Activated CD4-positive, alpha-beta T cell treated with anti-CD3 and anti-CD28 coated beads, Interleukin-2, amount 50 U/mL, for 48 hours (primary cell): ENCODE results near the gene SURF4.
"Not testable (repeated sequence)": the region's sequence is repeated elsewhere in the genome, so short reads cannot be mapped to it uniquely, and the experiment has no call there.

Experiments used
- DNase-seq, 2 experiments: peaks; one replicate each; pipeline ENCODE4 v3.0.0-alpha.2; 2020

The SURF4 gene

DNA sequence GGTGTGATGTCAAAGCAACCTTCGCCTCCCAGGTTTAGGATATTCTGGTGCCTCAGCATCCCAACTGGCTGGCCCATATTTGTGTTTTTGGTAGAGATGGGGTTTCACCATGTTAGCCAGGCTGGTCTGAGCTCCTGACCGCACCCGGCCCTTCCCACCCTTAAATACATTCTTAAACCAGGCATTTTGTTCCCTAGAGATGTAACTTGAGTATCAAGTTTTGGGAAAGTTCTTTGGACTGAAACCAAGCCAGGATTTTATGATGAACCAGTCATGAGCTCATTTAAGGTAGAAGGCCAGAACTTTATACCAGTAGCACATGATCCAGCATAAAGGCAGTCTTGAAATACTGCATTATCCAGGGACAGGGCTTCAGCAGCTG, 24.3 kb downstream of the SURF4 start:
- no peak for DNase-seq

GRCh38 chr9:133349965-133350616, 25.8 kb downstream of the SURF4 start:
- peak in 1 of 2 experiments; percentile 40 for DNase-seq

- no peak for DNase-seq
Measured at GRCh38 chr9:133348718-133349573, 26.9 kb downstream of the SURF4 start.

GRCh38 chr9:133347985-133348717, 27.7 kb downstream of the SURF4 start, which contains the start of the genes MED22 and RPL7A:
TSS of gene MED22 (minus strand) at chr9:133348131. CDS start at chr9:133346662, 1,469 bp downstream.
TSS of gene RPL7A (plus strand) at chr9:133348218. CDS start at chr9:133348244, 26 bp downstream.
- peak; percentile 92 to 95 for DNase-seq

DNA sequence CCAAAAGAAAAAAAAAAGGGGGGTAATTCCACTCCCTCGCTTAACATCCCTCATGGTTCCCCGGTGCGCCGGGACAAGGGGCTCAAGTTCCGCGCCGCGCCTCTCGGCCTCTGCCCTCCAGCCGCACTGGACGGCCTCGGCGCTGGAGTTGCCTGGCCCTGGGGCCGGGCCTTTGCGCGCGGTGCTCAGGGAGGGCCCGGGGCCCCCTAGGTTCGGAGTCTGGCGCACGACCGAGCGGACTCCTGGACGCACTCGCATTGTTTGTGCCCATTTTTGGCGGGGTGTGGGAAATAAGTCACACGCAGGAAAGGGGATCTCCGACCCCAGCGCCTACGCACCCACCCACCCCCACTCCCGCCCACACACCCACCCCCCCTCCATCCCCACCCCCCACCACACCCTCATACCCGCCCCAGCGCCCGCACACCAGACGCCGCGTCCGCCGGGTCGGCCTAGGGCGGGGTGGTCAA, 28.3 kb downstream of the SURF4 start:
- peak in 1 of 2 experiments; percentile 51 for DNase-seq

GRCh38 chr9:133346021-133346785, 29.7 kb downstream of the SURF4 start:
- no peak for DNase-seq

GRCh38 chr9:133345596-133345995, 30.3 kb downstream of the SURF4 start:
- DNase-seq: no peak

- no peak for DNase-seq
Measured at GRCh38 chr9:133344979-133345378, 30.9 kb downstream of the SURF4 start.

DNA sequence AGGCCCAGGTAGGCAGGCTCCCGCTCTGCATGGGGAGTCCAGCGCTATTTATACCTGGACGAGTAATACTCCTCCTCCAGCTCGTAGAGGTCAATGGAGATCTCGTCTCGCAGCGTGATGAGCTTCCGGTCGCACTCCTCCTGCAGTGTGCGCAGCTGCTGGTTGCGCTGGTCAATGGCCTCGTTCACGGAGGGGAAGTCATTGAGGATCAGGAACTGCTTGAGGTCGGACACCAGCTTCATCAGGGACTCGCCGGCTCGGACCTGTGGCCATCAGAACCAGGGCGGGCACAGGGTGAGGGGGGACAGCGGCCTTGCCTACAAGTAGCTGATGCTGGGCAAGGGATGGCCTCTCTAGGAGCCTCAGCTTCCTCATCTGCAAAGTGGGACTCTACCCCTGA, 31.8 kb downstream of the SURF4 start:
- no peak for DNase-seq

GRCh38 chr9:133342570-133342969, 33.3 kb downstream of the SURF4 start:
- DNase-seq: no peak

GRCh38 chr9:133342069-133342406, 33.8 kb downstream of the SURF4 start:
- DNase-seq: no peak

DNA sequence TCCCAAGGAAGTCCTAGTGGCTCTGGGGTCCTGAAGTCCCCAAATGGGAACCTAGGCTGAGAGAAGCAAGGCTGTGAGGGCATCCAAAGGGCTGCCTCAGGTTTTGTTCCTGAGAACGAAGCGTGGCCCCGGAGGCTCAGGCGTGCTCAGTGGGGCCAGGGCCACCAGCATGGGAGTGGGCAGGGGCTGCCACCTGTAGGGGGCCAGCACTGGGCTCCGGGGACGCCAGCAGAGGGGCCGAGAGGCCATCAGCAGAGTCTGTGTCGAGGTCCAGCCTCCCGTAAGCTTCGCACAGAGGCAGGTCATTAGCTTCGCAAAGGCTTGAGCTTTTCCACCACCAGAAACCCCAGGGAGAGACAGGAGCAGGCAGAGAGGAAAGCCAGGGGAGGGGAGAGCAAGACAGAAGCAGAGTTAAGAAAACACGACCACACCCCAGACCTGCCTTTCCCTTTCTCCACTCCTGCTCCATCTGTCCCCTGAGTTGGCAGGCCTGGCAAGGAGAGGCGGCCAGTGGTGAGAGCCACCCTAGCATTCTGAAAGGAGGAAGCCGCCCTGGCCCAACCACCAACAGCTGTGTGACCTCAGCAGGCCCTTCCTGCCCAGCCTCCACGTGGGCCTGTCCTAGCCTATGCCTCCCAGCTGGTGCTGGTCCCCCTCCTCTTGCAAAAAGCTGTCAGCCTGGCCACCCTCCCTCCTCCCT, 34.3 kb downstream of the SURF4 start:
- DNase-seq: no peak

- no peak for DNase-seq
Measured at GRCh38 chr9:133340916-133341315, 34.9 kb downstream of the SURF4 start.

DNA sequence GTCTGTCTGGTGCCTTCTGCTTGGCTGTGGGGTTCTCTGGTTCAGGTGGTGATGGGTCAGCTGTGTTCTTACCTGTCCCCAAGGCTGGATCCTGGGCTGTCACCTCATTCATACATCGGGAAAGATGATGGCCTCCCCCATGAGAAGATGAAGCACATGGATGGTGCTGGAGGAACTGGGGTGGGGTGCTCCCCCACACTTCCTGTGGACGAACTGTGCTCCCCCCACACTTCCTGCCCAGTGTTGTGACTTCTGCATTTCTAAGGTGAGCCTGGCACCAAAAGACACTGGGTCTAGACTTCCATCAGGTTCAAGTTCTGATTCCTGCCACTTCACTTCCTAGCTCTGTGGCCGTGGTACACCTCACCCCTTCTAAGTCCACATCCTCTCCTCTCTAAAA, 35.6 kb downstream of the SURF4 start:
- no peak for DNase-seq

DNA sequence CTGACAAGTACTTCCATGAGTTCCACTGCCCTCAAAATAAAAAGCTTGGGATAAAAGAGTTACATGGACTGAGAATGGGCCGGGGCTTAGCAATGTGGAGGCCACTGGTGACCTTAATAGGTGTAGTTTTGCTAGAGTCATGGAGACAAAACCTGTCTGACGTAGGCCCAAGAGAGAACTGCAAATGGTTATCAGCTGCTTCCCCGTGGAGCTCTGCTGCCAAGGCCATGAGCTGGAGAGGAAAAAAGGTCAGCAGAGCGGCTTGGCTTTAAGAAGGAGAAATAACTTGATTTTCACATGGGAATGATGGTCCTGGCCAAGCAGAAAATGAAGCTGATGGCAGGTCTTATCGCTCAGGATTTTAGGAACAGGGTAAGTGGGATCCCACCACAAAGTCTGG, 36.2 kb downstream of the SURF4 start:
- DNase-seq: no peak

GRCh38 chr9:133335924-133336811, 39.7 kb downstream of the SURF4 start, which contains the start of gene SURF6:
TSS of gene SURF6 (minus strand) at chr9:133336188. CDS start at chr9:133336132, 56 bp downstream.
- DNase-seq: peak; percentile 93 to 95

DNA sequence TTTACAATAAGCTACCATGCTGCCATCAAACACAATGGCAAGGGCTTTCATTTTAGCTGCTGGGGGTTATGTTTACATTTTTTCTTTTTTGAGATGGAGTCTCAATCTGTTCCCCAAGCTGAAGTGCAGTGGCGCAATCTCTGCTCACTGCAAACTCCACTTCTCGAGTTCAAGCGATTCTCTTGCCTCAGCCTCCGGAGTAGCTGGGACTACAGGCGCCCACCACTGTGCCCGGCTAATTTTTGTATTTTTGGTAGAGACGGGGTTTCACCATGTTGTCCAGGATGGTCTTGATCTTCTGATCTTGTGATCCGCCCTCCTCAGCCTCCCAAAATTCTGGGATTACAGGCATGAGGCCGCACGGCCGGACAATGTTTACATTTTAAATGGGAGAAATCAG, 41.0 kb downstream of the SURF4 start:
- DNase-seq: not testable (repeated sequence)

- DNase-seq: no peak
Measured at GRCh38 chr9:133334161-133334560, 41.7 kb downstream of the SURF4 start.

DNA sequence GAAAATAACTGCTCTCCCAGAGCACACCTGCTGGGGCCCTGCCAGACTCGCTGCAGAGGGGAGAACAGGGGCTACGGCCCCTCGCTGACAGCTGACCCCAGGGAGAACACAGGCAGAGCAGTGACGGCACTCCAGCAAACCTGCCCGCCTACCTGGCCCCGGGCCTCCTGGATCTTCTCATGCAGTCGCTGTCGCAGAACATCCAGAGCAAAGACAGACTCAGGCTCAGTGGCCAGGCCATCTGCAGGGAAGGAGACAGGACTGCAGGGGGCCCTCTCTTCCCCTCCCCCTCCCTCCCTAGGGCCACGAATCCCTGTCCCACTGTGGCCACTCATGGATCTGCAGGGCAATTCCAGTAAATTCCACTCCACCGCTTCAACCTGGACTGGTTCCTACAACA, 42.3 kb downstream of the SURF4 start:
- no peak for DNase-seq

- no peak for DNase-seq
Measured at GRCh38 chr9:133333011-133333410, 42.8 kb downstream of the SURF4 start.

DNA sequence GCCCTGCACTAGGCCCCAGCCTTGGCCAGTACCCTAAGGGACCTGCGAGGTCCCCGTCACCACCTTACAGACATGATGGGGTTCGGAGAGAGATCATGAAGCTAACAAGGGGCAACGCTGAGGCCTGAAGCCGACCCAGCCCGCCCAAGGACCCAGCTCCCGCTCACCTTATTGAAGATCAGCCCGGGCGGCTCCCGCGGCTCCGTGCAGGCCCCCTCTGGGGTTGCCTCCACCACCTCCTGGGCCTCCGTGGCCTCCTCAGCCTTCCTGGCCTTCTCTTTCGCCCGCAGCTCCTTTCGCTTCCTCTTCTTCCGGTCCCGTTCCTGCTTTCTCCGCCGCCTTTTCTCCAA, 43.5 kb downstream of the SURF4 start:
- DNase-seq: no peak
